GM12878 (cell line): ENCODE data around the gene ZNF423. TPM values are rescaled to one million over a fixed set of nuclear protein-coding genes. Genes with fewer than 3 reads are reported as not detected.

Experiments
- ATAC-seq: fragments of 200-7000 bp; cut with Tn5 transposase; 3 replicates; pipeline ENCODE4 v1.9.1; 2020; ENCODE audit warnings: mild to moderate bottlenecking, moderate library complexity
- BruUV-seq: library from RNA; stranded (reverse); fragments of 400-500 nt; replicated peaks from 2 replicates; lab custom pipeline; 2021; lab: Mats Ljungman, UMichigan
- CTCF ChIA-PET: fragments of 300-600 bp; sonication (Branson Sonifier 250); formaldehyde crosslinking; extraction: SDS; loops from one replicate; lab custom pipeline; 2021; ENCODE audit warnings: inconsistent platforms; lab: Yijun Ruan, JAX
- POLR2A ChIA-PET: fragments of 350-600 bp; formaldehyde crosslinking; extraction: SDS; loops from one replicate; lab custom pipeline; 2021; ENCODE audit warnings: inconsistent platforms; lab: Charles Lee
- RAD21 ChIA-PET: fragments of 300-600 bp; sonication (Branson Sonifier 250); formaldehyde crosslinking; loops from one replicate; lab custom pipeline; 2023; ENCODE audit warnings: antibody characterized with exemption; ENCODE audit not compliant: unreplicated experiment; lab: Charles Lee
- SMC1A ChIA-PET: fragments of 300-600 bp; sonication (Branson Sonifier 250); formaldehyde crosslinking; loops from one replicate; lab custom pipeline; 2023; ENCODE audit not compliant: unreplicated experiment, uncharacterized antibody; lab: Charles Lee
- DNase-seq: peaks from one replicate; pipeline ENCODE4 v3.0.0-alpha.2; 2011; ENCODE audit warnings: low read depth, low spot score
- FAIRE-seq: peaks from 3 replicates; lab custom pipeline; 2011; peaks lifted over from hg19 to GRCh38; lab: Jason Lieb, UNC
- H2AFZ ChIP-seq: 2 replicates; pipeline ENCODE4 v1.6.0; 2011; ENCODE audit warnings: low read depth, low read length, control low read depth; ENCODE audit not compliant: control insufficient read depth
- H3K27ac ChIP-seq: 2 replicates; pipeline ENCODE4 v1.5.1; 2011; ENCODE audit warnings: control low read depth; ENCODE audit not compliant: control insufficient read depth, insufficient read depth
- H3K27me3 ChIP-seq, 2 experiments: replicated peaks in 1 of 2; 2 replicates each; pipeline versions ENCODE4 v1.6.0 to v1.6.1; 2011; ENCODE audit warnings: low read length in 1 of 2; ENCODE audit not compliant: control insufficient read depth in 2 of 2, insufficient read depth in 2 of 2
- H3K36me3 ChIP-seq, 2 experiments: 2 replicates each; pipeline ENCODE4 v1.5.1; 2011; ENCODE audit warnings: low read length in 1 of 2; ENCODE audit not compliant: control insufficient read depth in 2 of 2, insufficient read depth in 2 of 2
- H3K4me1 ChIP-seq: 2 replicates; pipeline ENCODE4 v1.6.1; 2011; ENCODE audit warnings: mild to moderate bottlenecking, low read length, moderate library complexity, mixed read lengths; ENCODE audit not compliant: control insufficient read depth, insufficient read depth
- H3K4me2 ChIP-seq: 2 replicates; pipeline ENCODE4 v1.6.0; 2011; ENCODE audit warnings: control low read depth; ENCODE audit not compliant: control insufficient read depth, insufficient read depth
- H3K4me3 ChIP-seq: fragments of 200-600 bp; sonication (generic); 2 replicates; pipeline ENCODE4 v1.5.1; 2016
- H3K79me2 ChIP-seq: 2 replicates; pipeline ENCODE4 v1.6.0; 2011; ENCODE audit warnings: low read length; ENCODE audit not compliant: control insufficient read depth, insufficient read depth
- H3K9ac ChIP-seq: 2 replicates; pipeline ENCODE4 v1.8.0; 2011; ENCODE audit warnings: low read length, control low read depth, mixed read lengths; ENCODE audit not compliant: control insufficient read depth, insufficient read depth
- H3K9me3 ChIP-seq: replicated peaks from 3 replicates; pipeline ENCODE4 v1.5.1; 2011; ENCODE audit warnings: mild to moderate bottlenecking, low read length; ENCODE audit not compliant: control insufficient read depth, insufficient read depth
- H4K20me1 ChIP-seq: 2 replicates; pipeline ENCODE4 v1.6.0; 2011; ENCODE audit not compliant: control insufficient read depth, insufficient read depth
- ASH2L ChIP-seq: fragments of 300-600, 200-600 bp; sonication (generic); IDR thresholded peaks from 2 replicates; pipeline ENCODE4 v1.6.1; 2017; ENCODE audit warnings: low read depth, mild to moderate bottlenecking, borderline replicate concordance
- CBFB ChIP-seq: IDR thresholded peaks from 2 replicates; pipeline ENCODE4 v1.6.1; 2016; ENCODE audit warnings: antibody characterized with exemption, low read depth
- WGBS: methylation state at CpG from one replicate; pipeline ENCODE4 v1.1.6; 2016; ENCODE audit warnings: low lambda C conversion rate; ENCODE audit not compliant: insufficient replicate concordance, insufficient coverage; ENCODE audit errors: missing lambda C conversion rate; 5-methylcytosine and 5-hydroxymethylcytosine counted together
- in situ Hi-C: fragments of 300-500 bp; cut with MboI; formaldehyde crosslinking; loops from 9 replicates; pipeline ENCODE4 v1.14.3; 2018; ENCODE audit warnings: mixed read lengths
- intact Hi-C: fragments of 100-400 bp; cut with micrococcal nuclease; formaldehyde crosslinking; loops from one replicate; pipeline ENCODE4 v1.14.2; 2022; ENCODE audit not compliant: unreplicated experiment
- polyA plus RNA-seq, 11 experiments: library from polyadenylated mRNA; depleted of rRNA in 4 of 11; unstranded in 6 of 11; stranded (reverse) in 5 of 11; fragments of >200 nt; fragmentation: Nextera tagmentation in 4 of 11; fragmentation: Illumina TruSeq in 1 of 11; extraction: Ambion mirVana in 4 of 11; extraction: Trizol in 1 of 11; gene quantifications; 1 replicate in 1 of 11; 2 replicates in 10 of 11; pipeline versions ENCODE4 v1.2.1 to v1.2.3, GENCODE V29; 2011 to 2016; ENCODE audit warnings: inconsistent platforms in 2 of 11, missing spikeins in 2 of 11, low read depth in 1 of 11
- total RNA-seq, 4 experiments: library from RNA; depleted of rRNA in 3 of 4; stranded (reverse); fragments of >200 nt in 3 of 4; fragmentation: Illumina TruSeq in 1 of 4; extraction: Trizol in 1 of 4; gene quantifications; 2 replicates each; pipeline versions ENCODE4 v1.2.1 to v1.2.3, GENCODE V29; 2013 to 2021
- TF ChIP-seq, protein P1 (sequence below): fragments of 450-650 bp; IDR thresholded peaks from 2 replicates; pipeline ENCODE4 v1.6.1; 2016; ENCODE audit warnings: mild to moderate bottlenecking, moderate library complexity, borderline replicate concordance

ZNF423 gene
- total and polyA plus RNA-seq, 10 of the 15 experiments (the other 5 are each of a cell fraction or from before 2014, with no cell fraction given) = 0.03 to 0.64 (median 0.10) TPM

DNA sequence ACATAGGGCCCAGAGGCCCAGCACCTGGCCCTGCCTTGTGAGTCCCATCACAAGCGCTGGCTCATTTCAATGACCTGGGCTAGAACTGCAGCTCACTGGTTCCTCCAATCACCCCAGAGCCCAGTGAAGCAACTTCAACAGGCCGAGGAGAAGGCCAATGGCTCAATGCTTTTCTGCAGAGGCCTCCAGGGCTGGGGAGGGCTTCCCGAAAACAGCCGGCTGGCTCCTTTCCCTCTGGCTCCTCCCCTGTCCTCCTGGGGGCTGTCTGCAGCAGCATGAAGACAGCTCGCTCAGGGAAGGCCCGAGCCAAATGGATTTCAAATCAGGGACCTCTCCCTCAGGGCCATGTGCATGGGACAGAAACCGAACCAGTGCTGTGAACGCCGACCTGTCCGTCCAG lies 121.6 kb downstream of the ZNF423 start (continued):
- TF ChIP-seq, protein P1, sequence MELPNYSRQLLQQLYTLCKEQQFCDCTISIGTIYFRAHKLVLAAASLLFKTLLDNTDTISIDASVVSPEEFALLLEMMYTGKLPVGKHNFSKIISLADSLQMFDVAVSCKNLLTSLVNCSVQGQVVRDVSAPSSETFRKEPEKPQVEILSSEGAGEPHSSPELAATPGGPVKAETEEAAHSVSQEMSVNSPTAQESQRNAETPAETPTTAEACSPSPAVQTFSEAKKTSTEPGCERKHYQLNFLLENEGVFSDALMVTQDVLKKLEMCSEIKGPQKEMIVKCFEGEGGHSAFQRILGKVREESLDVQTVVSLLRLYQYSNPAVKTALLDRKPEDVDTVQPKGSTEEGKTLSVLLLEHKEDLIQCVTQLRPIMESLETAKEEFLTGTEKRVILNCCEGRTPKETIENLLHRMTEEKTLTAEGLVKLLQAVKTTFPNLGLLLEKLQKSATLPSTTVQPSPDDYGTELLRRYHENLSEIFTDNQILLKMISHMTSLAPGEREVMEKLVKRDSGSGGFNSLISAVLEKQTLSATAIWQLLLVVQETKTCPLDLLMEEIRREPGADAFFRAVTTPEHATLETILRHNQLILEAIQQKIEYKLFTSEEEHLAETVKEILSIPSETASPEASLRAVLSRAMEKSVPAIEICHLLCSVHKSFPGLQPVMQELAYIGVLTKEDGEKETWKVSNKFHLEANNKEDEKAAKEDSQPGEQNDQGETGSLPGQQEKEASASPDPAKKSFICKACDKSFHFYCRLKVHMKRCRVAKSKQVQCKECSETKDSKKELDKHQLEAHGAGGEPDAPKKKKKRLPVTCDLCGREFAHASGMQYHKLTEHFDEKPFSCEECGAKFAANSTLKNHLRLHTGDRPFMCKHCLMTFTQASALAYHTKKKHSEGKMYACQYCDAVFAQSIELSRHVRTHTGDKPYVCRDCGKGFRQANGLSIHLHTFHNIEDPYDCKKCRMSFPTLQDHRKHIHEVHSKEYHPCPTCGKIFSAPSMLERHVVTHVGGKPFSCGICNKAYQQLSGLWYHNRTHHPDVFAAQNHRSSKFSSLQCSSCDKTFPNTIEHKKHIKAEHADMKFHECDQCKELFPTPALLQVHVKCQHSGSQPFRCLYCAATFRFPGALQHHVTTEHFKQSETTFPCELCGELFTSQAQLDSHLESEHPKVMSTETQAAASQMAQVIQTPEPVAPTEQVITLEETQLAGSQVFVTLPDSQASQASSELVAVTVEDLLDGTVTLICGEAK = no peak
- TF ChIP-seq ASH2L = no peak

DNA sequence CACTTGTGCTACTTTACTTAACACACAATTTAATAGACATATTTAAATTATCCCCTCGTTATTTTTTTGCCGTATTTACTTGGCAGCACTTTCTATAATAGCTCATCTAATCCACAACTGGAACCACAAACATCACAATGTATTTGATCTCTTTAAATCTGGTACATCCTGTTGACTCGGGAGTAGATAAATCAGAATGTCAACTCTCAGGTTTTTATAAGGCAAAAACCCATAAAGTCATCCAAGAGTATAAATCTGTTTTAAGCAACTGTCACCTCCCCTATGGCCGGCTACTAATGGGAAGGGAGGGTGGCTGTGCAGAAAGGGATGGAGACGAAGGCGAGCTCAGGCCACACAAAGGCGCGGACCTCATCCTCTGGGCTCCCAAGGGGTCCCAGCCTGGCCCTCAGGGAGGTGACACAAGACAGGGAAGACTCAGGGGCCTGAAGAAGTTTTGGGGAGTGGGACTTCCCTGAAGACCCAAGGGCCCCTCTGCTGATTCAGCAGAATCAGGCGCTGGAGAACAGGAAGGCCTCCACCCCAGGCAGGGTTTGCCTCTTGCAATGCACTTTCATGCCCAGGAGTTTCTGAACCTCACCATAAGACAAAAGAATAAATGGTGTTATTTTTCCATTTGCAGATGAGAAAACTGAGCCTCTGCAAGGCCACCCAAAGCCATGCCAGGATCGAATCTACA lies 122.5 kb downstream of the ZNF423 start:
- H3K9me3 ChIP-seq = peaks cover 2% of the 10 kb centered on the region; the same call in 2 of the 3 replicates

More for the DNA sequence above, 122.5 kb downstream of the ZNF423 start:
- Histone ChIP-seq H3K4me2 (no peak overlapping the region), H4K20me1 (no peaks in the 10 kb centered on the region), H2AFZ (no peak overlapping the region), H3K4me3 (no peak overlapping the region), H3K36me3 (no peaks in the 10 kb centered on the region), H3K9ac (no peak overlapping the region), H3K79me2 (no peaks in the 10 kb centered on the region), H3K27me3 (no peaks in the 10 kb centered on the region), H3K4me1 (no peaks in the 10 kb centered on the region), H3K27ac (no peak overlapping the region)
- intact Hi-C loops = no loop called here
- ATAC-seq (no peak), DNase-seq (no peak)
- ChIA-PET CTCF (no interaction called here), SMC1A (no interaction called here), RAD21 (no interaction called here), POLR2A (no interaction called here)
- in situ Hi-C loops = no loop called here
- no peak for TF ChIP-seq CBFB
- TF ChIP-seq, all 136 proteins: peak for 0
- no peak for FAIRE-seq
- BruUV-seq = no TSS peak
- WGBS = 44% methylated on average over 10 of the region's 10 CpGs
